H9 (cell line): Measurements from ENCODE around the gene DBX2. TPM values are rescaled to one million over a fixed set of nuclear protein-coding genes. Genes with fewer than 3 reads are reported as not detected.

Experiments
- DNase-seq: peaks from one replicate; pipeline ENCODE4 v3.0.0-alpha.2; 2017
- H2AFZ ChIP-seq: one replicate; pipeline ENCODE4 v1.6.1; 2013; ENCODE audit warnings: mild to moderate bottlenecking, low read length, control low read depth, moderate library complexity
- H2AK5ac ChIP-seq: 2 replicates; pipeline ENCODE4 v1.6.1; 2013; ENCODE audit warnings: low read length, control low read depth, mixed read lengths; ENCODE audit not compliant: insufficient read length
- H2BK120ac ChIP-seq: one replicate; pipeline ENCODE4 v1.6.1; 2013; ENCODE audit warnings: low read depth, mild to moderate bottlenecking, low read length, control low read depth, inconsistent platforms; ENCODE audit not compliant: poor library complexity, severe bottlenecking
- H2BK12ac ChIP-seq: 2 replicates; pipeline ENCODE4 v1.6.1; 2013; ENCODE audit warnings: low read length, control low read depth, mixed read lengths, low read depth; ENCODE audit not compliant: insufficient read length
- H2BK15ac ChIP-seq: 2 replicates; pipeline ENCODE4 v1.6.1; 2013; ENCODE audit warnings: low read depth, low read length, control low read depth
- H2BK20ac ChIP-seq: one replicate; pipeline ENCODE4 v1.6.1; 2013; ENCODE audit warnings: low read depth, mild to moderate bottlenecking, low read length, control low read depth, inconsistent platforms; ENCODE audit not compliant: poor library complexity, severe bottlenecking
- H2BK5ac ChIP-seq: 2 replicates; pipeline ENCODE4 v1.6.1; 2013; ENCODE audit warnings: low read length, control low read depth, mixed read lengths; ENCODE audit not compliant: insufficient read length
- H3K14ac ChIP-seq: 2 replicates; pipeline ENCODE4 v1.6.1; 2013; ENCODE audit warnings: low read length, control low read depth; ENCODE audit not compliant: insufficient read depth
- H3K18ac ChIP-seq: 2 replicates; pipeline ENCODE4 v1.6.1; 2013; ENCODE audit warnings: low read depth, mild to moderate bottlenecking, mixed read lengths, low read length, control low read depth; ENCODE audit not compliant: insufficient read length
- H3K23ac ChIP-seq: 2 replicates; pipeline ENCODE4 v1.6.1; 2013; ENCODE audit warnings: low read length, control low read depth, mixed read lengths, low read depth; ENCODE audit not compliant: insufficient read length
- H3K23me2 ChIP-seq: 2 replicates; pipeline ENCODE4 v1.6.1; 2013; ENCODE audit warnings: low read depth, mild to moderate bottlenecking, mixed read lengths, low read length, control low read depth; ENCODE audit not compliant: insufficient read length, poor library complexity, severe bottlenecking
- H3K27ac ChIP-seq: 2 replicates; pipeline ENCODE4 v1.5.1; 2013; ENCODE audit warnings: low read length, control low read depth, mixed read lengths, low read depth; ENCODE audit not compliant: insufficient read length
- H3K27me3 ChIP-seq: 2 replicates; pipeline ENCODE4 v1.6.1; 2013; ENCODE audit warnings: low read length, control low read depth, inconsistent platforms; ENCODE audit not compliant: insufficient read depth
- H3K4ac ChIP-seq: 2 replicates; pipeline ENCODE4 v1.6.1; 2013; ENCODE audit warnings: low read depth, mild to moderate bottlenecking, control low read depth, inconsistent platforms, low read length, moderate library complexity
- H3K4me1 ChIP-seq: 2 replicates; pipeline ENCODE4 v1.6.1; 2013; ENCODE audit warnings: low read length, control low read depth, inconsistent platforms; ENCODE audit not compliant: insufficient read depth
- H3K4me2 ChIP-seq: 2 replicates; pipeline ENCODE4 v1.6.1; 2013; ENCODE audit warnings: low read length, control low read depth, mixed read lengths; ENCODE audit not compliant: insufficient read length, insufficient read depth
- H3K56ac ChIP-seq: 2 replicates; pipeline ENCODE4 v1.6.1; 2013; ENCODE audit warnings: low read depth, mild to moderate bottlenecking, mixed read lengths, low read length, control low read depth; ENCODE audit not compliant: insufficient read length
- H3K79me1 ChIP-seq: 2 replicates; pipeline ENCODE4 v1.6.1; 2013; ENCODE audit warnings: low read depth, mild to moderate bottlenecking, moderate library complexity, low read length, control low read depth, inconsistent platforms; ENCODE audit not compliant: insufficient read depth, poor library complexity, severe bottlenecking
- H3K79me2 ChIP-seq: 2 replicates; pipeline ENCODE4 v1.6.1; 2013; ENCODE audit warnings: low read length, control low read depth, inconsistent platforms; ENCODE audit not compliant: insufficient read depth
- H3K9ac ChIP-seq: 2 replicates; pipeline ENCODE4 v1.6.1; 2013; ENCODE audit warnings: low read length, control low read depth, mixed read lengths; ENCODE audit not compliant: insufficient read length; ENCODE audit errors: extremely low read depth
- H3K9me3 ChIP-seq: one replicate; pipeline ENCODE4 v1.6.1; 2013; ENCODE audit warnings: low read depth, low read length, inconsistent platforms; ENCODE audit not compliant: control insufficient read depth
- H3T11ph ChIP-seq: one replicate; pipeline ENCODE4 v1.6.1; 2013; ENCODE audit warnings: mild to moderate bottlenecking, low read length, control low read depth, inconsistent platforms
- H4K20me1 ChIP-seq: one replicate; pipeline ENCODE4 v1.6.1; 2013; ENCODE audit not compliant: control insufficient read depth, insufficient read length, insufficient read depth
- H4K5ac ChIP-seq: 2 replicates; pipeline ENCODE4 v1.6.1; 2013; ENCODE audit warnings: low read depth, mild to moderate bottlenecking, mixed read lengths, low read length, control low read depth; ENCODE audit not compliant: insufficient read length
- H4K8ac ChIP-seq: replicated peaks from 2 replicates; pipeline ENCODE4 v1.6.1; 2013; ENCODE audit warnings: low read length, control low read depth, mixed read lengths, low read depth; ENCODE audit not compliant: insufficient read length
- H4K91ac ChIP-seq: 2 replicates; pipeline ENCODE4 v1.6.1; 2013; ENCODE audit warnings: low read depth, mild to moderate bottlenecking, moderate library complexity, mixed read lengths, low read length, control low read depth; ENCODE audit not compliant: insufficient read length
- H3K27ac Mint-ChIP-seq, 3 experiments: 2 replicates in 2 of 3; 3 replicates in 1 of 3; pipeline ENCODE4 v1.8.0; 2020 to 2021; ENCODE audit warnings: mixed read lengths in 3 of 3, mild to moderate bottlenecking in 1 of 3, moderate library complexity in 1 of 3
- H3K27me3 Mint-ChIP-seq: 2 replicates; pipeline ENCODE4 v1.8.0; 2021; ENCODE audit warnings: low read depth, mild to moderate bottlenecking, moderate library complexity, mixed read lengths
- H3K36me3 Mint-ChIP-seq, 3 experiments: 2 replicates in 2 of 3; 3 replicates in 1 of 3; pipeline ENCODE4 v1.8.0; 2020 to 2021; ENCODE audit warnings: low read depth in 3 of 3, mixed read lengths in 3 of 3; ENCODE audit not compliant: insufficient read depth in 1 of 3
- H3K4me1 Mint-ChIP-seq, 2 experiments: 2 replicates each; pipeline ENCODE4 v1.8.0; 2020; ENCODE audit warnings: mixed read lengths in 2 of 2
- H3K4me3 Mint-ChIP-seq, 2 experiments: 2 replicates in 1 of 2; 3 replicates in 1 of 2; pipeline ENCODE4 v1.8.0; 2020 to 2021; ENCODE audit warnings: mild to moderate bottlenecking in 2 of 2, mixed read lengths in 2 of 2, moderate library complexity in 1 of 2
- H3K9me3 Mint-ChIP-seq, 2 experiments: 2 replicates in 1 of 2; 3 replicates in 1 of 2; pipeline ENCODE4 v1.8.0; 2020; ENCODE audit warnings: mild to moderate bottlenecking in 2 of 2, mixed read lengths in 2 of 2, moderate library complexity in 1 of 2
- WGBS: extraction: QIAGEN DNeasy Blood & Tissue Kit; methylation state at CpG from one replicate; pipeline ENCODE4 v1.1.7; 2013; ENCODE audit warnings: missing lambda C conversion rate, low lambda C conversion rate, mixed read lengths; ENCODE audit not compliant: insufficient read length; ENCODE audit errors: extremely low coverage; 5-methylcytosine and 5-hydroxymethylcytosine counted together
- total RNA-seq: library from RNA; stranded (reverse); gene quantifications from 2 replicates; pipeline ENCODE4 v1.2.1, GENCODE V29; 2021
- TF ChIP-seq, protein P1 (sequence below): fragments of 200-600 bp; sonication (generic); conservative IDR thresholded peaks from 3 replicates; pipeline ENCODE4 v1.8.0; 2021; ENCODE audit warnings: antibody characterized with exemption, mild to moderate bottlenecking

DBX2 gene
- total RNA-seq, 1 experiment from 2014 or later, result not detected

DNA sequence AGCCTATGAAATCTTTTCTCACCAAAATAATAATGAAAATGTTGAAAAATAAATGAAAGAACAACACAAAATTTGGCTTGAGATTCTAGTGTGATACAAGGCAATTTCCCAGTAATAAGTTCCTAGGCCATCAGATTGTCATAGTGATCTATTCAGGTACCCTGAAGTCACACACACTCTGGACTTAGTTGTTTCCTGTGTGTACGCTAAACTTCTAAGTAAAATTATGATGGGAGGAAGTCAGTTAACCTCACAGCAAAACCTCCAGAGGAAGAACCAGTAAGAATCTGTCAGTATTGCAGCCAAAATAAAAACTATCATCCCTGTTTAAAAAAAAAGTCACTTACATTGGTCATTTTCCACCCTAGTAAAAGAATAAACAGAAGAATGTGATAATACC, 81.9 kb downstream of the DBX2 start:
- Mint-ChIP-seq H3K4me3 (no peak overlapping the region), H3K27me3 (no peaks in the 10 kb centered on the region), H3K27ac (no peak overlapping the region), H3K9me3 (peaks cover 13 to 16% of the 10 kb centered on the region in 2 experiments), H3K36me3 (peaks cover 0 to 7% (median 4%) of the 10 kb centered on the region in 3 experiments; a peak in 5 of 7 replicates), H3K4me1 (peaks cover 3 to 4% of the 10 kb centered on the region in 2 experiments; a peak in 3 of 4 replicates)
- Histone ChIP-seq H3T11ph (no peak overlapping the region), H3K79me2 (no peaks in the 10 kb centered on the region), H3K4me1 (no peaks in the 10 kb centered on the region), H2AK5ac (no peak overlapping the region), H2BK120ac (no peak overlapping the region), H4K20me1 (no peaks in the 10 kb centered on the region), H3K56ac (no peak overlapping the region), H3K14ac (no peak overlapping the region), H2BK5ac (no peak overlapping the region), H2BK12ac (no peak overlapping the region), H3K23me2 (no peaks in the 10 kb centered on the region), H3K27ac (no peak overlapping the region), H2AFZ (no peak overlapping the region), H3K23ac (no peak overlapping the region), H3K4me2 (no peak overlapping the region), H4K5ac (no peak overlapping the region), H3K9me3 (no peaks in the 10 kb centered on the region), H3K4ac (no peak overlapping the region), H4K8ac (no peak overlapping the region), H2BK20ac (no peak overlapping the region), H2BK15ac (no peak overlapping the region), H3K79me1 (no peaks in the 10 kb centered on the region), H3K18ac (no peak overlapping the region), H4K91ac (no peak overlapping the region), H3K9ac (no peak overlapping the region), H3K27me3 (no peaks in the 10 kb centered on the region)
- TF ChIP-seq, protein P1, sequence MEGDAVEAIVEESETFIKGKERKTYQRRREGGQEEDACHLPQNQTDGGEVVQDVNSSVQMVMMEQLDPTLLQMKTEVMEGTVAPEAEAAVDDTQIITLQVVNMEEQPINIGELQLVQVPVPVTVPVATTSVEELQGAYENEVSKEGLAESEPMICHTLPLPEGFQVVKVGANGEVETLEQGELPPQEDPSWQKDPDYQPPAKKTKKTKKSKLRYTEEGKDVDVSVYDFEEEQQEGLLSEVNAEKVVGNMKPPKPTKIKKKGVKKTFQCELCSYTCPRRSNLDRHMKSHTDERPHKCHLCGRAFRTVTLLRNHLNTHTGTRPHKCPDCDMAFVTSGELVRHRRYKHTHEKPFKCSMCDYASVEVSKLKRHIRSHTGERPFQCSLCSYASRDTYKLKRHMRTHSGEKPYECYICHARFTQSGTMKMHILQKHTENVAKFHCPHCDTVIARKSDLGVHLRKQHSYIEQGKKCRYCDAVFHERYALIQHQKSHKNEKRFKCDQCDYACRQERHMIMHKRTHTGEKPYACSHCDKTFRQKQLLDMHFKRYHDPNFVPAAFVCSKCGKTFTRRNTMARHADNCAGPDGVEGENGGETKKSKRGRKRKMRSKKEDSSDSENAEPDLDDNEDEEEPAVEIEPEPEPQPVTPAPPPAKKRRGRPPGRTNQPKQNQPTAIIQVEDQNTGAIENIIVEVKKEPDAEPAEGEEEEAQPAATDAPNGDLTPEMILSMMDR, result no peak
- no peak for DNase-seq
- no CpG with 5 or more reads among the region's 1 CpG for WGBS

Other genes starting within 250 kb of the DBX2 start
- 31.9 and 32.7 TPM in 2 replicates for gene NELL2, start 174.8 kb downstream of the DBX2 start, total RNA-seq
- 24.3 TPM in 2 replicates for gene ANO6, start 165.0 kb upstream of the DBX2 start, total RNA-seq